ENCODE results near the gene IFT81. TPM values are rescaled to one million over a fixed set of nuclear protein-coding genes. Genes with fewer than 3 reads are reported as not detected.

IFT81 gene
- total and polyA plus RNA-seq, 2 of the 13 experiments (the other 11 are each of a cell fraction or from before 2014, with no cell fraction given): 4.2 to 13.0 TPM

- no TSS peak for BruUV-seq (replicated peaks)
- 98% methylated on average over 2 of the region's 2 CpGs for WGBS (ENCODE audit: low lambda C conversion rate)
- intact Hi-C loops (cut with micrococcal nuclease; ENCODE audit: unreplicated experiment): no loop called here
These were observed 81.8 kb downstream of the IFT81 start for GRCh38 chr12:110205931-110206330.

More at GRCh38 chr12:110205931-110206330, 81.8 kb downstream of the IFT81 start:
- Histone ChIP-seq H3K4me2 (ENCODE audit: low read depth, low read length) (no peak overlapping the region), H3K4me3 (replicated peaks in 1 of 3; ENCODE audit: insufficient read depth in 1 of 3, low read depth in 2 of 3, low read length in 3 of 3) (no peak overlapping the region), H3K27me3 (ENCODE audit: control insufficient read depth in 1 of 2, insufficient read depth in 2 of 2, low read length in 2 of 2) (no peaks in the 10 kb centered on the region), H3K4me1 (ENCODE audit: insufficient read depth, low read length) (no peaks in the 10 kb centered on the region), H4K20me1 (ENCODE audit: insufficient read depth, low read length) (no peaks in the 10 kb centered on the region), H3K9ac (ENCODE audit: insufficient read depth, low read depth, low read length) (no peak overlapping the region), H2AFZ (ENCODE audit: low read length) (no peak overlapping the region), H3K36me3 (replicated peaks in 1 of 2; ENCODE audit: control insufficient read depth in 1 of 2, insufficient read depth in 2 of 2, low read length in 2 of 2) (peaks cover 2 to 3% of the 10 kb centered on the region in 2 experiments; a peak in 3 of 5 replicates), H3K27ac (ENCODE audit: extremely low read length, insufficient read depth, low read length) (no peak overlapping the region), H3K79me2 (ENCODE audit: insufficient read depth, low read length) (no peaks in the 10 kb centered on the region), H3K9me3 (ENCODE audit: low read length) (no peaks in the 10 kb centered on the region)
- CTCF ChIA-PET (ENCODE audit: low intra/inter-chr PET ratio, low total read pairs): no interaction called here
- no peak for FAIRE-seq
- TF ChIP-seq ZBTB44 (CRISPR knock-in tag; IDR thresholded peaks at IDR 0.05) (no peak), ZNF142 (CRISPR knock-in tag; IDR thresholded peaks at IDR 0.05) (no peak), TOPORS (CRISPR knock-in tag; IDR thresholded peaks at IDR 0.05) (no peak), ZNF615 (CRISPR knock-in tag; IDR thresholded peaks at IDR 0.05; ENCODE audit: borderline replicate concordance) (no peak)
- in situ Hi-C loops (cut with HindIII; ENCODE audit: extremely low pct_ligation_motif_present, low pct_unique_long_range_greater_than_20kb): no loop called here
- no peak for DNase-seq (ENCODE audit: low spot score)
- POLR2A ChIA-PET: no interaction called here
- no peak for ATAC-seq

Data from HepG2 (cell line).